ENCODE results near the gene CTBP2. TPM values are rescaled to one million over a fixed set of nuclear protein-coding genes. Genes with fewer than 3 reads are reported as not detected.
A peak's percentile ranks its signal among the peaks of the same experiment; 100 is the strongest.

Gene CTBP2
- total and polyA plus RNA-seq, 4 donors, result 19.2 to 80.6 (median 63.2) TPM

GRCh38 chr10:125154529-125154928 lies 5.8 kb downstream of the CTBP2 start:
- Histone ChIP-seq H3K9ac (ENCODE audit: insufficient read depth in 1 of 2, low read length in 2 of 2) (no peak overlapping the region), H3K4me3 (no peak overlapping the region), H3K27me3 (ENCODE audit: control insufficient read depth in 3 of 3, insufficient read depth in 3 of 3, low read length in 2 of 3) (no peaks in the 10 kb centered on the region), H3K9me3 (ENCODE audit: control insufficient read depth in 4 of 4, insufficient read depth in 3 of 4, low read length in 3 of 4) (no peaks in the 10 kb centered on the region), H3K27ac (ENCODE audit: low read depth in 1 of 2, low read length in 1 of 2) (peak overlapping the region in 1 of 2 donors; percentile 5), H3K36me3 (ENCODE audit: control insufficient read depth in 4 of 4, insufficient read depth in 4 of 4, low read length in 4 of 4) (peaks cover 0 to 9% (median 2%) of the 10 kb centered on the region in 4 donors), H3K4me1 (ENCODE audit: control insufficient read depth in 5 of 5, insufficient read depth in 5 of 5, low read length in 5 of 5) (peaks cover 36 to 67% (median 39%) of the 10 kb centered on the region in 5 donors)
- DNase-seq (peak in 2 of 3 donors; percentile 36 to 46), ATAC-seq (ENCODE audit: insufficient read depth, low FRiP score) (no peak)
- no peak for TF ChIP-seq CTCF (IDR thresholded peaks at IDR 0.05; ENCODE audit: control extremely low read depth, extremely low read depth)
- 13 to 16% methylated on average over 6 of the region's 6 CpGs for WGBS, 2 donors

- peaks cover 0 to 12% (median 3%) of the 10 kb centered on the region in 4 donors for H3K36me3 ChIP-seq (ENCODE audit: control insufficient read depth in 4 of 4, insufficient read depth in 4 of 4, low read length in 4 of 4)
- no peak for TF ChIP-seq CTCF (IDR thresholded peaks at IDR 0.05; ENCODE audit: control extremely low read depth, extremely low read depth)
- H3K27me3 ChIP-seq (ENCODE audit: control insufficient read depth in 3 of 3, insufficient read depth in 3 of 3, low read length in 2 of 3), result no peaks in the 10 kb centered on the region
- WGBS, 2 donors, result 35 to 51% methylated on average over 9 of the region's 9 CpGs
- ATAC-seq (ENCODE audit: insufficient read depth, low FRiP score), result no peak
- peak overlapping the region in 1 of 2 donors; percentile 11 for H3K9ac ChIP-seq (ENCODE audit: insufficient read depth in 1 of 2, low read length in 2 of 2)
- peaks cover 42 to 74% (median 45%) of the 10 kb centered on the region in 5 donors for H3K4me1 ChIP-seq (ENCODE audit: control insufficient read depth in 5 of 5, insufficient read depth in 5 of 5, low read length in 5 of 5)
- DNase-seq, result peak in 1 of 3 donors; percentile 35
- H3K4me3 ChIP-seq, result no peak overlapping the region
- H3K27ac ChIP-seq (ENCODE audit: low read depth in 1 of 2, low read length in 1 of 2), result peak overlapping the region in 1 of 2 donors; percentile 79
- H3K9me3 ChIP-seq (ENCODE audit: control insufficient read depth in 4 of 4, insufficient read depth in 3 of 4, low read length in 3 of 4), result no peaks in the 10 kb centered on the region
Measured at GRCh38 chr10:125153703-125154490, 6.5 kb downstream of the CTBP2 start.

GRCh38 chr10:125152450-125153368 lies 7.7 kb downstream of the CTBP2 start:
- 42 to 59% methylated on average over 21 of the region's 21 CpGs for WGBS, 2 donors
- no peaks in the 10 kb centered on the region for H3K27me3 ChIP-seq (ENCODE audit: control insufficient read depth in 3 of 3, insufficient read depth in 3 of 3, low read length in 2 of 3)
- H3K36me3 ChIP-seq (ENCODE audit: control insufficient read depth in 4 of 4, insufficient read depth in 4 of 4, low read length in 4 of 4), result peaks cover 0 to 12% (median 3%) of the 10 kb centered on the region in 4 donors
- peak overlapping the region; percentile 17 to 27 for H3K9ac ChIP-seq (ENCODE audit: insufficient read depth in 1 of 2, low read length in 2 of 2)
- H3K9me3 ChIP-seq (ENCODE audit: control insufficient read depth in 4 of 4, insufficient read depth in 3 of 4, low read length in 3 of 4), result no peaks in the 10 kb centered on the region
- ATAC-seq (ENCODE audit: insufficient read depth, low FRiP score), result no peak
- H3K27ac ChIP-seq (ENCODE audit: low read depth in 1 of 2, low read length in 1 of 2), result peak overlapping the region; percentile 65 to 79
- TF ChIP-seq CTCF (IDR thresholded peaks at IDR 0.05; ENCODE audit: control extremely low read depth, extremely low read depth), result no peak
- DNase-seq, result peak in 2 of 3 donors; percentile 30 to 52
- no peak overlapping the region for H3K4me3 ChIP-seq
- peaks cover 45 to 78% (median 53%) of the 10 kb centered on the region in 5 donors for H3K4me1 ChIP-seq (ENCODE audit: control insufficient read depth in 5 of 5, insufficient read depth in 5 of 5, low read length in 5 of 5)
